Pulmonary artery endothelial cell (primary cell): ENCODE data around the gene DMPK. TPM values are rescaled to one million over a fixed set of nuclear protein-coding genes. Genes with fewer than 3 reads are reported as not detected.
"Not testable (repeated sequence)": the region's sequence is repeated elsewhere in the genome, so short reads cannot be mapped to it uniquely, and the experiment has no call there.

Source experiments
- DNase-seq: peaks from one replicate; pipeline ENCODE4 v3.0.0-alpha.2; 2011; ENCODE audit warnings: low read depth, low spot score
- total RNA-seq: library from RNA; depleted of rRNA; stranded (reverse); fragments of >200 nt; gene quantifications from 2 replicates; pipeline ENCODE4 v1.2.3, GENCODE V29; 2014

The DMPK gene
- total RNA-seq, 1 donor from 2014 or later: 6.0 TPM

GRCh38 chr19:45746866-45747265 lies 35.4 kb downstream of the DMPK start:
- no peak for DNase-seq

GRCh38 chr19:45745606-45746005 lies 36.7 kb downstream of the DMPK start:
- no peak for DNase-seq

- DNase-seq: no peak
These were observed 39.3 kb downstream of the DMPK start for GRCh38 chr19:45742969-45743368.

GRCh38 chr19:45739498-45740439 lies 42.5 kb downstream of the DMPK start:
- no peak for DNase-seq

GRCh38 chr19:45733160-45733810 lies 49.0 kb downstream of the DMPK start, which contains the start of gene MEIOSIN:
TSS of gene MEIOSIN (plus strand) at chr19:45733439. CDS start at chr19:45735377, 1,938 bp downstream.
- no peak for DNase-seq

- DNase-seq: peak; percentile 94
These were observed 51.7 kb downstream of the DMPK start, which contains the start of gene FBXO46 for GRCh38 chr19:45730368-45731288. TSS of gene FBXO46 (minus strand) at chr19:45730896. CDS start at chr19:45713495, 17,401 bp downstream.

GRCh38 chr19:45729800-45730290 lies 52.4 kb downstream of the DMPK start:
- DNase-seq: no peak

- not testable (repeated sequence) for DNase-seq
These were observed 53.6 kb downstream of the DMPK start for GRCh38 chr19:45728683-45729082.

GRCh38 chr19:45720065-45720464 lies 62.2 kb downstream of the DMPK start:
- not testable (repeated sequence) for DNase-seq

Other genes with a start within 250 kb of the DMPK start
- gene OPA3, start 197.7 kb downstream of the DMPK start, total RNA-seq: 6.0 and 9.7 TPM in 2 replicates
- gene GPR4, start 180.3 kb downstream of the DMPK start, total RNA-seq: 4.0 and 5.7 TPM in 2 replicates
- 22.2 and 35.6 TPM in 2 replicates for gene EML2, start 143.1 kb downstream of the DMPK start, total RNA-seq
- gene GIPR, start 114.3 kb downstream of the DMPK start, total RNA-seq: under 0.01 TPM in 1 of 2 replicates, not detected in the other
- 324 and 581 TPM in 2 replicates for gene SNRPD2, start 90.5 kb downstream of the DMPK start, total RNA-seq
- 18.7 and 23.3 TPM in 2 replicates for gene QPCTL, start 89.8 kb downstream of the DMPK start, total RNA-seq
- 5.3 and 6.5 TPM in 2 replicates for gene FBXO46, start 51.6 kb downstream of the DMPK start, total RNA-seq
- not detected in 2 replicates for gene MEIOSIN, start 49.1 kb downstream of the DMPK start, total RNA-seq
- gene SIX5, start 13.2 kb downstream of the DMPK start, total RNA-seq: 3.4 and 5.6 TPM in 2 replicates
- gene DMWD, start 10.4 kb upstream of the DMPK start, total RNA-seq: 27.2 and 37.3 TPM in 2 replicates
- 0.04 and 0.07 TPM in 2 replicates for gene RSPH6A, start 32.8 kb upstream of the DMPK start, total RNA-seq
- 34.1 and 43.3 TPM in 2 replicates for gene SYMPK, start 80.7 kb upstream of the DMPK start, total RNA-seq
- gene FOXA3, start 81.8 kb upstream of the DMPK start, total RNA-seq: not detected in 2 replicates
- 23.1 and 24.3 TPM in 2 replicates for gene IRF2BP1, start 103.7 kb upstream of the DMPK start, total RNA-seq
- 0.79 and 1.4 TPM in 2 replicates for gene MYPOP, start 120.1 kb upstream of the DMPK start, total RNA-seq
- not detected in 2 replicates for gene NANOS2, start 132.3 kb upstream of the DMPK start, total RNA-seq
- gene NOVA2, start 191.4 kb upstream of the DMPK start, total RNA-seq: 3.4 and 4.0 TPM in 2 replicates
- 7.3 and 9.5 TPM in 2 replicates for gene CCDC61, start 213.0 kb upstream of the DMPK start, total RNA-seq
- gene PGLYRP1, start 240.6 kb upstream of the DMPK start, total RNA-seq: not detected in 2 replicates